Vagina (tissue), 2 donors: ENCODE results near the gene SLC16A13. TPM values are rescaled to one million over a fixed set of nuclear protein-coding genes. Genes with fewer than 3 reads are reported as not detected.

Experiments
- DNase-seq, 2 donors: peaks; one replicate each; pipeline ENCODE4 v3.0.0-alpha.2; 2017; ENCODE audit errors: extremely low spot score in 2 of 2
- H3K27ac ChIP-seq: fragments of 200-600 bp; sonication (generic); one replicate; pipeline ENCODE4 v1.5.1; 2019
- H3K27me3 ChIP-seq: fragments of 200-600 bp; sonication (generic); one replicate; pipeline ENCODE4 v1.5.1; 2019
- H3K36me3 ChIP-seq, 2 donors: fragments of 200-600 bp; sonication (generic); one replicate each; pipeline ENCODE4 v1.5.1; 2017 to 2019
- H3K4me1 ChIP-seq: fragments of 200-600 bp; sonication (generic); one replicate; pipeline ENCODE4 v1.5.1; 2019
- H3K4me3 ChIP-seq, 2 donors: fragments of 200-600 bp; sonication (generic); 1 replicate in 1 of 2; 2 replicates in 1 of 2; pipeline ENCODE4 v1.5.1; 2016 to 2019
- H3K9me3 ChIP-seq: fragments of 200-600 bp; sonication (generic); one replicate; pipeline ENCODE4 v1.5.1; 2019
- CTCF ChIP-seq, 3 experiments: fragments of 450-650 bp in 2 of 3; fragments of 200-600 bp in 1 of 3; sonication (generic) in 1 of 3; IDR thresholded peaks; one replicate each; pipeline ENCODE4 v1.5.1; 2017 to 2019; ENCODE audit warnings: antibody characterized with exemption in 3 of 3, mild to moderate bottlenecking in 2 of 3, moderate library complexity in 2 of 3
- POLR2A ChIP-seq, 2 donors: fragments of 450-650 bp; IDR thresholded peaks; one replicate each; pipeline ENCODE4 v1.6.1; 2017; ENCODE audit warnings: antibody characterized with exemption in 2 of 2, mild to moderate bottlenecking in 2 of 2, moderate library complexity in 2 of 2
- POLR2AphosphoS5 ChIP-seq, 2 donors: sonication (generic); formaldehyde crosslinking; IDR thresholded peaks; one replicate each; pipeline ENCODE4 v1.9.0; 2017; ENCODE audit warnings: antibody characterized with exemption in 2 of 2, mild to moderate bottlenecking in 2 of 2, low read depth in 1 of 2; ENCODE audit not compliant: insufficient read depth in 1 of 2
- intact Hi-C: fragments of 100-400 bp; cut with DNase I; formaldehyde crosslinking; loops from one replicate; pipeline ENCODE4 v1.15.1; 2023
- total RNA-seq: library from RNA; depleted of rRNA; stranded (reverse); fragments of >200 nt; gene quantifications from one replicate; pipeline ENCODE4 v1.2.3, GENCODE V29; 2016

The SLC16A13 gene
- total RNA-seq, 1 donor from 2014 or later: 2.0 TPM

- Histone ChIP-seq H3K27ac (no peak overlapping the region), H3K9me3 (peaks cover 5% of the 10 kb centered on the region), H3K36me3 (no peaks in the 10 kb centered on the region), H3K4me1 (no peaks in the 10 kb centered on the region), H3K27me3 (no peaks in the 10 kb centered on the region), H3K4me3 (no peak overlapping the region)
- no peak for TF ChIP-seq POLR2AphosphoS5 (IDR thresholded peaks at IDR 0.05; ENCODE audit: insufficient read depth in 1 of 2, low read depth in 1 of 2)
- no peak for TF ChIP-seq POLR2A (IDR thresholded peaks at IDR 0.05)
- DNase-seq: no peak
- intact Hi-C loops: no loop called here
Observed at GRCh38 chr17:7067198-7067597, 31.4 kb downstream of the SLC16A13 start.

GRCh38 chr17:7068268-7068667 lies 32.5 kb downstream of the SLC16A13 start:
- TF ChIP-seq CTCF (IDR thresholded peaks at IDR 0.05) (no peak), POLR2A (IDR thresholded peaks at IDR 0.05) (no peak), POLR2AphosphoS5 (IDR thresholded peaks at IDR 0.05; ENCODE audit: insufficient read depth in 1 of 2, low read depth in 1 of 2) (no peak)
- H3K27me3 ChIP-seq: no peaks in the 10 kb centered on the region
- intact Hi-C loops: no loop called here
- no peak overlapping the region for H3K4me3 ChIP-seq
- peaks cover 5% of the 10 kb centered on the region for H3K9me3 ChIP-seq
- no peaks in the 10 kb centered on the region for H3K4me1 ChIP-seq
- H3K27ac ChIP-seq: no peak overlapping the region
- no peaks in the 10 kb centered on the region for H3K36me3 ChIP-seq
- no peak for DNase-seq

DNA sequence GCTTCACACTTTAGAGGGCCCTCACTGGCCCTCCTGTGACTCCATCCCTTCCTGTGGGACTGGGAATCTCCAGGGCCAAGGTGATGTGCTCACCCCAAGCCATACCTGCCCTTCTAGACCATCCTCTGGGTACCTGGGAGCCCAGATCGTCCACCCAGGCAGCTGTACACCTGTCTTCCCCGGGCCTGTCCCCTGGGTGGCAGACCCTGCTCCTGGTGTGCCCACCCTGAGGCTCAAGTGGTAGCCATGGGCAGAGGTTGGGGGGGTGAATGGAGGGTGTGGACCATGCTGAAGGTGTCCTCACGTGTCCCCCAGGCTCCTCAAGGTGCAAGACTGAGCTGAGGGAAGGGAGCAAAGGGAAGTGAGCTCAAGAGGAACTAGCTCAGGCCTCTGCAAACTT lies 34.9 kb downstream of the SLC16A13 start:
- H3K4me1 ChIP-seq: no peaks in the 10 kb centered on the region
- peaks cover 5% of the 10 kb centered on the region for H3K9me3 ChIP-seq
- TF ChIP-seq POLR2A (IDR thresholded peaks at IDR 0.05) (no peak), POLR2AphosphoS5 (IDR thresholded peaks at IDR 0.05; ENCODE audit: insufficient read depth in 1 of 2, low read depth in 1 of 2) (no peak), CTCF (IDR thresholded peaks at IDR 0.05) (no peak)
- intact Hi-C loops: no loop called here
- H3K4me3 ChIP-seq: no peak overlapping the region
- DNase-seq: no peak
- H3K27me3 ChIP-seq: no peaks in the 10 kb centered on the region
- H3K36me3 ChIP-seq: no peaks in the 10 kb centered on the region
- H3K27ac ChIP-seq: no peak overlapping the region

- no peaks in the 10 kb centered on the region for H3K36me3 ChIP-seq
- peaks cover 5% of the 10 kb centered on the region for H3K9me3 ChIP-seq
- H3K27me3 ChIP-seq: no peaks in the 10 kb centered on the region
- H3K4me3 ChIP-seq: no peak overlapping the region
- intact Hi-C loops: no loop called here
- no peaks in the 10 kb centered on the region for H3K4me1 ChIP-seq
- no peak overlapping the region for H3K27ac ChIP-seq
- TF ChIP-seq POLR2A (IDR thresholded peaks at IDR 0.05) (no peak), POLR2AphosphoS5 (IDR thresholded peaks at IDR 0.05; ENCODE audit: insufficient read depth in 1 of 2, low read depth in 1 of 2) (no peak), CTCF (IDR thresholded peaks at IDR 0.05) (no peak)
- DNase-seq: no peak
Observed at GRCh38 chr17:7072406-7072805, 36.6 kb downstream of the SLC16A13 start.

DNA sequence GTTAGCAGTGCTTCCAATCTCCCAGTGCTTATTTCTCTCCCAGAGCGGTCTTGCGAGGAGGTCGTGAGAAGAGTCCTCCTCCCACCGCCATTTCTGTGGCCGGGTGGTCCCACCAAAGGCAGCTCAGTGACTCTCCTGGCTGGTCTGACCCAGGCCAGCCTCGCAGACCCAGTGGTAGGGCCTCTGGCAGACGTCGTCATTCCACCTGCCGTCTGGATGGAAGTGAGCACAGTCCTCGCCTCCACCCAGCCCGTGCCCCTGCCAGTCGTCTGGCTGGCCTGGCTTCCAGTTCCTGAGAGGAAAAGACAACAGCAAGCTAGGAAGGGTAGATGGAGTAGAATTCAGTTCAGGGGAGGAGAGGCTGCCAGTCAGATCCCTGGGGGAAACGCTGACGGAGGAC lies 39.1 kb downstream of the SLC16A13 start:
- no peaks in the 10 kb centered on the region for H3K4me1 ChIP-seq
- no peak for DNase-seq
- H3K9me3 ChIP-seq: no peaks in the 10 kb centered on the region
- TF ChIP-seq POLR2AphosphoS5 (IDR thresholded peaks at IDR 0.05; ENCODE audit: insufficient read depth in 1 of 2, low read depth in 1 of 2) (no peak), CTCF (IDR thresholded peaks at IDR 0.05) (no peak), POLR2A (IDR thresholded peaks at IDR 0.05) (no peak)
- no peaks in the 10 kb centered on the region for H3K27me3 ChIP-seq
- intact Hi-C loops: no loop called here
- no peak overlapping the region for H3K4me3 ChIP-seq
- no peaks in the 10 kb centered on the region for H3K36me3 ChIP-seq
- H3K27ac ChIP-seq: no peak overlapping the region
